Breast epithelium (tissue), 4 donors: ENCODE data around the gene ABCF1. TPM values are rescaled to one million over a fixed set of nuclear protein-coding genes. Genes with fewer than 3 reads are reported as not detected.
A peak's percentile ranks its signal among the peaks of the same experiment; 100 is the strongest.
"Not testable (repeated sequence)": the region's sequence is repeated elsewhere in the genome, so short reads cannot be mapped to it uniquely, and the experiment has no call there.

ENCODE experiments used
- DNase-seq, 2 donors: peaks; one replicate each; pipeline ENCODE4 v3.0.0-alpha.2; 2019; ENCODE audit warnings: low spot score in 2 of 2
- H3K27ac ChIP-seq, 2 donors: fragments of 200-600 bp; sonication (generic) in 1 of 2; one replicate each; pipeline ENCODE4 v1.5.1; 2016 to 2019; ENCODE audit warnings: mild to moderate bottlenecking in 1 of 2
- H3K27me3 ChIP-seq, 2 donors: fragments of 200-600 bp; sonication (generic) in 1 of 2; one replicate each; pipeline versions ENCODE4 v1.5.1 to v1.6.0; 2017 to 2019; ENCODE audit warnings: control low read depth in 1 of 2, mild to moderate bottlenecking in 1 of 2
- H3K36me3 ChIP-seq: fragments of 200-600 bp; one replicate; pipeline ENCODE4 v1.5.1; 2019
- H3K4me1 ChIP-seq, 2 donors: fragments of 200-600 bp; sonication (generic); one replicate each; pipeline ENCODE4 v1.5.1; 2016 to 2019; ENCODE audit warnings: control low read depth in 1 of 2
- H3K4me3 ChIP-seq, 3 donors: fragments of 200-600 bp; sonication (generic); 1 replicate in 2 of 3; 2 replicates in 1 of 3; pipeline ENCODE4 v1.5.1; 2016 to 2019; ENCODE audit warnings: mild to moderate bottlenecking in 3 of 3, moderate library complexity in 2 of 3
- H3K9me3 ChIP-seq, 2 donors: fragments of 200-600 bp; sonication (generic) in 1 of 2; one replicate each; pipeline ENCODE4 v1.5.1; 2016 to 2019; ENCODE audit warnings: control low read depth in 1 of 2
- CTCF ChIP-seq, 3 donors: fragments of 450-650 bp; IDR thresholded peaks; one replicate each; pipeline ENCODE4 v1.5.1; 2016 to 2017; ENCODE audit warnings: antibody characterized with exemption in 3 of 3, mild to moderate bottlenecking in 3 of 3, moderate library complexity in 3 of 3
- POLR2A ChIP-seq: fragments of 450-650 bp; IDR thresholded peaks from one replicate; pipeline ENCODE4 v1.6.1; 2016; ENCODE audit warnings: antibody characterized with exemption, mild to moderate bottlenecking, moderate library complexity
- POLR2AphosphoS5 ChIP-seq, 3 donors: sonication (generic); formaldehyde crosslinking; IDR thresholded peaks; one replicate each; pipeline ENCODE4 v1.6.1; 2017; ENCODE audit warnings: antibody characterized with exemption in 3 of 3
- intact Hi-C: fragments of 100-400 bp; cut with DNase I; formaldehyde crosslinking; loops from one replicate; pipeline ENCODE4 v1.15.1; 2023; ENCODE audit warnings: low total_unique reads
- total RNA-seq, 3 donors: library from RNA; depleted of rRNA; stranded (reverse); fragments of >200 nt; gene quantifications; one replicate each; pipeline ENCODE4 v1.1.0, GENCODE V29; 2016

Gene ABCF1
- total RNA-seq, 3 donors from 2014 or later = 41.0 to 55.2 (median 51.5) TPM

GRCh38 chr6:30591008-30591407 lies 19.8 kb downstream of the ABCF1 start:
- Histone ChIP-seq H3K36me3 (peaks cover 7% of the 10 kb centered on the region), H3K27ac (peak overlapping the region; percentile 23 to 74), H3K4me3 (no peak overlapping the region), H3K27me3 (no peaks in the 10 kb centered on the region), H3K4me1 (peaks cover 5 to 6% of the 10 kb centered on the region in 2 donors), H3K9me3 (no peaks in the 10 kb centered on the region)
- DNase-seq = no peak
- TF ChIP-seq POLR2A (no peak), POLR2AphosphoS5 (IDR thresholded peaks at IDR 0.05) (no peak), CTCF (IDR thresholded peaks at IDR 0.05) (no peak)
- intact Hi-C loops = no loop called here

GRCh38 chr6:30592287-30592686 lies 21.0 kb downstream of the ABCF1 start:
- intact Hi-C loops = no loop called here
- H3K36me3 ChIP-seq = no peaks in the 10 kb centered on the region
- no peaks in the 10 kb centered on the region for H3K27me3 ChIP-seq
- TF ChIP-seq POLR2A (no peak), POLR2AphosphoS5 (IDR thresholded peaks at IDR 0.05) (no peak), CTCF (IDR thresholded peaks at IDR 0.05) (no peak)
- H3K4me1 ChIP-seq = peaks cover 5 to 6% of the 10 kb centered on the region in 2 donors
- no peak for DNase-seq
- H3K4me3 ChIP-seq = no peak overlapping the region
- peak overlapping the region in 1 of 2 donors; percentile 26 for H3K27ac ChIP-seq
- no peaks in the 10 kb centered on the region for H3K9me3 ChIP-seq

- intact Hi-C loops = not testable (repeated sequence)
- H3K27ac ChIP-seq = peak overlapping the region in 1 of 2 donors; percentile 8
These were observed 26.3 kb downstream of the ABCF1 start for GRCh38 chr6:30597315-30598144.

GRCh38 chr6:30598912-30599624 lies 27.8 kb downstream of the ABCF1 start:
- H3K36me3 ChIP-seq = peaks cover 21% of the 10 kb centered on the region
- H3K9me3 ChIP-seq = no peaks in the 10 kb centered on the region
- TF ChIP-seq CTCF (IDR thresholded peaks at IDR 0.05) (no peak), POLR2AphosphoS5 (IDR thresholded peaks at IDR 0.05) (no peak), POLR2A (no peak)
- H3K4me1 ChIP-seq = no peaks in the 10 kb centered on the region
- no peaks in the 10 kb centered on the region for H3K27me3 ChIP-seq
- peak overlapping the region in 1 of 2 donors; percentile 10 for H3K27ac ChIP-seq
- DNase-seq = no peak
- no peak overlapping the region for H3K4me3 ChIP-seq
- intact Hi-C loops = no loop called here

More at GRCh38 chr6:30597315-30598144, 26.3 kb downstream of the ABCF1 start:
- not testable (repeated sequence) for H3K27me3 ChIP-seq, H3K36me3 ChIP-seq, H3K4me3 ChIP-seq, H3K9me3 ChIP-seq, H3K4me1 ChIP-seq
- TF ChIP-seq CTCF (IDR thresholded peaks at IDR 0.05) = peak; percentile 51 to 78 (median 75)
- peak in 2 of 3 donors; percentile 21 to 33 for TF ChIP-seq POLR2AphosphoS5 (IDR thresholded peaks at IDR 0.05)
- peak; percentile 69 to 79 for DNase-seq
